Measurements from ENCODE around the gene KHDC4.
"Not testable (repeated sequence)": the region's sequence is repeated elsewhere in the genome, so short reads cannot be mapped to it uniquely, and the experiment has no call there.

KHDC4 gene

GRCh38 chr1:155897746-155898145 is 36.5 kb downstream of the KHDC4 start:
- DNase-seq: no peak

DNA sequence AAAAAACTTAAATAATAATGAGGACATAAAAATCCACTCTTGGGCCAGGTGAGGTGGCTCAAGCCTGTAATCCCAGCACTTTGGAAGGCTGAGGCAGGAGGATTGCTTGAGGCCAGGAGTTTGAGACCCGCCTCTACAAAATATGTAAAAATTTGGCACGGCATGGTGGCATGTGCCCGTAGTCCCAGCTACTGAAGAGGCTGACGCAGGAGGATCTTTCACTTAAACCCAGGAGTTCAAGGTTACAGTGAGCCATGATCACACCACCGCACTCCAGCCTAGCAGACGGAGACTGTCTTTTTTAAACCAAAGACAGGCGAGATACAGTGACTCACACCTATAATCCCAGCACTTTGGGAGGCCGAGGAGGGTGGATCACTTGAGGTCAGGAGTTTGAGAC is 37.7 kb downstream of the KHDC4 start:
- DNase-seq: not testable (repeated sequence)

GRCh38 chr1:155895617-155896016 is 38.6 kb downstream of the KHDC4 start:
- not testable (repeated sequence) for DNase-seq

GRCh38 chr1:155893389-155894142 is 40.6 kb downstream of the KHDC4 start:
- peak; percentile 43 for DNase-seq

GRCh38 chr1:155892796-155893195 is 41.4 kb downstream of the KHDC4 start:
- DNase-seq: no peak

DNA sequence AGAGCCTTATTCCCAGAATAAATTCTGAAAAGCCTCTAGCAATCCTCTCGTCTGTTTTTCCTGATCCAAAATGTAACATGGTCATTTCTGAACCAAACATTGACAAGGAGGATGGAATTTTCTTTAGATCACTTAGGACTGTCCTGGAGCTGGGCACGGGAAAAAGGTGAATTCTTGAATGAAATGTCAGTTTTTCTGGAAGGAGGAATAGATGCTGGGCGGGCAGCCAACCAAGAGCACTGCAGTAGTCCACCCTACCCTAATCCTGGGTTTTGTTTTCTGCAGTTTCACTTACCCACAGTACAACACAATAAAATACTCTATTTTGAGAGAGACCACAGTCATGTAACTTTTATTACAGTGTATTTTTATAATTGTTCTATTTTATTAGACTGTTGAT is 44.0 kb downstream of the KHDC4 start:
- no peak for DNase-seq

DNA sequence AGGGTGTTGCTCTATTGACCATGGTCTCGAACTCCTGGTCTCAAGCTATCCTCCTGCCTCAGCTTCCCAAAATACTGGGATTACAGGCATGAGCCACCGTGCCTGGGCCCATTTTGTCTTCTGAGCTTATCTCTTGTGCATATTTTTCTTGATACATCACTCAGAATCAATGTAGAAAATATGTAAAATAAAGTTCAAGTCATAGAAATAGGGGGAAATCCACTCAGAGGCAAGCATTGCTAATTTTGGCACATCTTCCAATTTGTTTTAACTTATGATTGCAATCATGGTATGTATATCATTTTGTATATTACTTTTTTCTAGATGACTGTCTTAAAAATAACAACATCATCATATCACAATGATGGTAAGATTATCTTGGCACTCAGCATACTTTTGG is 44.6 kb downstream of the KHDC4 start:
- DNase-seq: no peak

DNA sequence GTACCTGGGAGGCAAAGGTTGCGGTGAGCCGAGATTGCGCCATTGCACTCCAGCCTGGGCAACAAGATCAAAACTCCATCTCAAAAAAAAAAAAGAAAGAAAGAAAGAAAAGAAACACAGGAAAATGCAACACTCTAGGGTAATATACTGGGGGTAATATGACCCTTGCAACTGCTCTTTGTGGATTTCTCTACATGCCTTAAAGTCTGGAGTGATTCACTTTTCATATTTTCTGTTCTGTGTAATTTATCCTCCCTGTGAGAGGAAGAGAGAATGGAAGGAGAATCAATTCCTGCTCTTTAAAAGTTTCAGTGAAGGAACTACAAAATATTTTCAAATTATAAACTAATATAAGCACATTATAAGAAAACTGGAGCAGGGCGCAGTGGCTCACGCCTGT is 45.7 kb downstream of the KHDC4 start:
- DNase-seq: no peak

DNA sequence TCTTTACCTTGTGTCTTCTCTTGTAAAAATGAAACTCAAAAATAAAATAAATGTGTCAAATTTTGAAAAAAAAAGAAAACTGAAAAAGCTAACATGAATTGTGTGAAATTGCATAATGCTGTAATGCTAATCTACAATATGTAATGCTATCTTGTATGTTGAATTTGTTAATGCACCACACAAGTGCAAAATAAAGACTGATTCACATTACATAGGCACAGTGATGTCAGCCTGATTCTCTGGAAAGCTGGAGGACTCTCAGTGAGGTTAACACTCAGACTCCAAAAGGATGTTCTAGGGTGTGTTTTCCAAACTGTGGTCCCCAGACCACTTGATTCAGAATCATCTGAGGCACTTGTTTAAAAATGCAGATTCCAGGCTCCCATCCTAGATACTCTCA is 49.2 kb downstream of the KHDC4 start:
- no peak for DNase-seq

DNA sequence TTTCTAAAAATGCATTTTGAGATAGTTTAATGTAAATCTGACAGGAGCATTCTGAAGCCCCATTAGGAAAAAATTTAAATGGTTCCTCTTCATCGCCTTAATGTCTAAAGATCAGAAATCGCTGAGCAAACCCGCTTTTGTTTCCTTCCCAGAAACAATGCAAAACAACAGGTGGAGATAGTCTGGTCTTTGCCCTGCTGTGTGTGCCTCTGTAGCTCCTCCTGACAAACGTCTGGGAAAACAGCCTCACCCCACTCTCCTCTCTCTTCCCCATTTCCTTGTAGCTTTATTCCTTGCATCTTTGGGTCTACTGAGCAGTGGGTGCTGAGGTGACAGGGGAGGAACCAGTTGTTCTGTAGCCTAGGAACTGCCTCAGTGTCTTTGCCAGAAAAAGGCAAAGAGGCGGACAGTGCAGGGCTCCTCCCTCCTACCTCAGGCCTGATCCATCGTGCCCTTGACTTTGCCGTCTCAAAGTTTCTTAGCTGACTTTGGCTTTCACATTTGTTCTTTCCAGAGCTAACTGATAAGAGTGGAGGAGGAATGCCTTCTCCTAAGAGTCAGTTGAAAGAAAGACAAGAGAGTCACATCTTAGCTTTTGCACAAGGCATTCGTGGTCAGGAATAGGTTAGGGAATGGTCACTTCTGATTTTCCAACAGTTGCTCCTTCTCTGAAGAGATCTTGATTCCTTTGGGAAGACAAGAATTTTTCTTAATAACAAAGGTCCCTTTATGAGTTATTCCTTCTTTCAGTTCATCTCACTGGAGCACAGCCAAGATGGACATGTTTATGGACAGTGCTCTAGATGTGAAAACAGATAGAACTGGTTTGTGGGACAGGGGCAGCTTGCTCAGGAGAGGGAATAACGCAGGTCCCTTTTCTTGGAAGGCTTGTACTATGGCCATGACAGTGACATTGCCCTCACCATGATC is 49.9 kb downstream of the KHDC4 start:
- no peak for DNase-seq

DNA sequence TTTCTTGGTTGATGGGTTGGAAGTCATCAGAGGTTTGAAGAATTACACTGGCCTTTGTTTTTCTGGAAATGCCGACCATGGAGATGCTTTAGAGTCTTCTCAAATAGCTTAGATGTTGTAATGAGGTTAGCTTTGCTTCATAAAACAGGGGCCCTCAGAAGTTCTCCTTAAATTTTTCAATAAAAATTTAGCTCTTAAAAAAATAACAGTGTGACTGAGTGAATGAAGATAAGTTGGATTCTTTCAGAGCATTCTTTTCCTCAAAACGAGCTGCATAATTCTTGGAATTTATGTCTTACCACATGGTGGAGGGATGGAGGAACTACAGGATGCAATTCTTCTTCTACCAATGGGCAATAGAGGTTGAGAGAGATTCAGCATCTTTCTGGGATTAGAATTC is 51.4 kb downstream of the KHDC4 start:
- DNase-seq: no peak

DNA sequence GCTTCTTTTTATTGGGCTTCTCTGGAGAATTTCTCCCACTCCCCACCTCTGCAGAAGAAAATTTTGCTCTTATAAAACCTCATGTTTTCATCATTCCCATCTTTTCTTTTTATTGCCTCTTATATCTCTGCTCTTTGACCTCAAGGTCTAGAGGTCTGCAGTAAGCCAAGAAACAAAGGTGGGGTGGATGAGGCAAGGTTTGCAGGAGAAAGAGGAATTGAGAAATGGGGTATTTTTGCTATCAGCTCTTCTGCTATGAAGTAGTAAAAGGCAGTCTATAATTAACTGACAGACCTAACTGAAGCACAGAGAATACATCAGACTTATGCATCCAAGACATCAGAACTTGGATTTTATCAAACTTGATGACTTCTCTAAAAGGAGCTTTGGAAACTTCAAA is 52.0 kb downstream of the KHDC4 start:
- no peak for DNase-seq

DNA sequence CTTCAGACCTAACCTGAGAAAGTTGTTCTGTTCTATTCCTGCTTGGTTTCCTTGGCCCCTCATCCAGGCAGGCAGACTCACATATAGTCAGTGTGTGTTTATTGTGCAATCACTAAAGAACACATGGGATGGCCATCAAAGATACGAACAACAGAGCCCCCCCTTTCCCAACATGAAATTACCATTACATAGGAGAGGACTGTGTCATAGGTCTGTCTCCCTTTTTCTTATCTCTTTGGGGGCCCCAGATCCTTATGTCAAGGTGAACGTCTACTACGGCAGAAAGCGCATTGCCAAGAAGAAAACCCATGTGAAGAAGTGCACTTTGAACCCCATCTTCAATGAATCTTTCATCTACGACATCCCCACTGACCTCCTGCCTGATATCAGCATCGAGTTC is 53.3 kb downstream of the KHDC4 start:
- DNase-seq: no peak

- DNase-seq: no peak
Measured at GRCh38 chr1:155880251-155880650, 54.0 kb downstream of the KHDC4 start.

- DNase-seq: no peak
Measured at GRCh38 chr1:155877945-155878344, 56.3 kb downstream of the KHDC4 start.

DNA sequence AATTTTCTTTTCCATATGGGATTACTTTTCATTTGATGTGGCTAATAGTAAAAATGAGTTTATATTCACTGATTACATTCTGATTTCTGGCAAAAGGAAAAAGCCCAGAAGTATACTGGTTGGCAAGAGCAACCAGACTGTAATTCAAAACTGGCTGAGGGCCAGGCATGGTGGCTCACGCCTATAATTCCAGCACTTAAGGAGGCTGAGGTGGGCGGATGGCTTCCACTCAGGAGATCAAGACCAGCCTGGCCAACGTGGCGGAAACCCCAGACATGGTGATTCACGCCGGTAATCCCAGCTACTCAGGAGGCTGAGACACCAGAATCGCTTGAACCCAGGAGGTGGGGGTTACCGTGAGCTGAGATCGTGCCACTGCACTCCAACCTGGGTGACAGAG is 60.4 kb downstream of the KHDC4 start:
- DNase-seq: no peak

DNA sequence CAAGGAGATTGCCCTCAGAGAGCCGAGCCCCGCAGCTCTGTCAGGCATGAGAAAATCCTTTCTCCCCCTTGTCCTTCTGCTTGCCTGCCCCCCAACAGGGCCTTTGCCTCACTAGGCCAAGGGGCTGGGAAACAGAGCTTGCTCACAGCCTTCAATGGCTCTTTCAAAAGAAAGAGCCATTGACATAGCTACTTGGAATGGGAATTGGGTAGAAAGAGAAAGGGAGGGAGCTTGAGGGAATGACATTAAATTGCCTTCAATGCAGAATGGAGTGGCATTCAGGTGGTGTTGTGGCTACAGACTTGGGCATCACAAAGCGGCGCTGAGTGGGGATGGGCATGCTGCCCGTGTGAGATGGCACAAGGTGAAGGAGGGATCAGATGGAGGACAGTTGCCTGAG is 61.7 kb downstream of the KHDC4 start:
- no peak for DNase-seq

DNA sequence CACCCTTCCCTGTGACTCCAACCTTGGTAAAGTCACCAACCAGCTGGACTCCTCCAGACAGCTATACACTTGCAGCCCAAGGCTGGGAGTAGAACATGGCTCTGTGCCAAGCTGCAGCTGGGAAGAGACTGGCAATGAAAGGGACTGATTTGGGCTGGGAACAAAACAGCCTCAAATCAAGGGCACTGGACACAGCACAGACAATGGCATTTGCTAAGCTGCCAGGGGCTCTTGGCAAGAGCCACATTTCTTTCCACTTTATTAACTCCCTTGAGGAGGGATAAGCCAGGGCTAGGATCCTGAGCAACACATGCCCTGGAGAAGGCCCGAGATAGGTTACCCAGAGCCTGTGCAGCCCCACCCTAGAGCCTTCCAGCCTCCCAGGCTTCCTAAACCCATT is 62.8 kb downstream of the KHDC4 start:
- DNase-seq: no peak

DNA sequence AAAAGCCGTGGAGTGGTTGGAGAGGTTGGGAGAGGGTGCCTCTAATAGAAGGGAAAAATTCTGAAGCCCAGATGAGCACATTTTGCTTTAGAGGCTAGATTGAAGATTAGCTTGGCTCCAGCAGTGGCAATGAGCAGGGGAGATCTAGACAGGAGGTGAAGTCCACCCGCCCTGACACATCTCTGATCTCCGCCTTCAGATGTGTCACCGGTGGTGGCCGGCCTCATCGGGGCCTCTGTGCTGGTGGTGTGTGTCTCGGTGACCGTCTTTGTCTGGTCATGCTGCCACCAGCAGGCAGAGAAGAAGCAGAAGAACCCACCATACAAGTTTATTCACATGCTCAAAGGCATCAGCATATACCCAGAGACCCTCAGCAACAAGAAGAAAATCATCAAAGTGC is 66.4 kb downstream of the KHDC4 start:
- no peak for DNase-seq

DNA sequence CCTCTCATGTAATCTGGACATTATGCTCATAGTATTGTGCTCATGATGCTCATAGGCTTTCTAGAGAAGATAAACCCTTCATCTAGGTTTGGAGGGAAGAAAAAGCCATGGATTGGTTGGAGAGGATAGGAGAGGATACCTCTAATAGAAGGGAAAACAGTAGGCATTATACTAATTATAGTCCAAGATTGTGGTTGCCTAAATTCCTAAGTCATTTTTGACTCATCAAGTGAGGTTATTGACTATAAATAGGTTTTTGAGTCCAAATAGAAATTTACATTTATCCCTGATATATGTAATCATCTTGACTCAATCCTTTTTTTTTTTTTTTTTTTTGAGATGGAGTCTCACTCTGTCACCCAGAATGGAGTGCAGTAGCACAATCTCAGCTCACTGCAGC is 69.8 kb downstream of the KHDC4 start:
- DNase-seq: no peak
